RWPE1 (cell line): ENCODE results near the gene ROMO1.
"Not testable (repeated sequence)": the region's sequence is repeated elsewhere in the genome, so short reads cannot be mapped to it uniquely, and the experiment has no call there.

Source experiments
- CTCF ChIA-PET: fragments of 350-600 bp; sonication (Branson Sonifier 250); formaldehyde crosslinking; extraction: SDS; loops from one replicate; lab custom pipeline; 2021; lab: Yijun Ruan, JAX
- POLR2A ChIA-PET: fragments of 400-600 bp; formaldehyde crosslinking; extraction: SDS; loops from one replicate; lab custom pipeline; 2020; ENCODE audit warnings: antibody characterized with exemption; ENCODE audit not compliant: low non-redundant PET; lab: Yijun Ruan, JAX
- DNase-seq: peaks from one replicate; pipeline ENCODE4 v3.0.0; 2012; ENCODE audit warnings: low spot score
- H3K27ac ChIP-seq: fragments of 450-650 bp; 2 replicates; pipeline ENCODE4 v1.5.1; 2017
- TF ChIP-seq, protein P1 (sequence below): fragments of 450-650 bp; conservative IDR thresholded peaks from 2 replicates; pipeline ENCODE4 v1.5.1; 2017; ENCODE audit warnings: low read depth, mild to moderate bottlenecking

ROMO1 gene

GRCh38 chr20:35673884-35674283, 25.3 kb upstream of the ROMO1 start:
- no peak for DNase-seq
- H3K27ac ChIP-seq: no peak overlapping the region
- TF ChIP-seq, protein P1, sequence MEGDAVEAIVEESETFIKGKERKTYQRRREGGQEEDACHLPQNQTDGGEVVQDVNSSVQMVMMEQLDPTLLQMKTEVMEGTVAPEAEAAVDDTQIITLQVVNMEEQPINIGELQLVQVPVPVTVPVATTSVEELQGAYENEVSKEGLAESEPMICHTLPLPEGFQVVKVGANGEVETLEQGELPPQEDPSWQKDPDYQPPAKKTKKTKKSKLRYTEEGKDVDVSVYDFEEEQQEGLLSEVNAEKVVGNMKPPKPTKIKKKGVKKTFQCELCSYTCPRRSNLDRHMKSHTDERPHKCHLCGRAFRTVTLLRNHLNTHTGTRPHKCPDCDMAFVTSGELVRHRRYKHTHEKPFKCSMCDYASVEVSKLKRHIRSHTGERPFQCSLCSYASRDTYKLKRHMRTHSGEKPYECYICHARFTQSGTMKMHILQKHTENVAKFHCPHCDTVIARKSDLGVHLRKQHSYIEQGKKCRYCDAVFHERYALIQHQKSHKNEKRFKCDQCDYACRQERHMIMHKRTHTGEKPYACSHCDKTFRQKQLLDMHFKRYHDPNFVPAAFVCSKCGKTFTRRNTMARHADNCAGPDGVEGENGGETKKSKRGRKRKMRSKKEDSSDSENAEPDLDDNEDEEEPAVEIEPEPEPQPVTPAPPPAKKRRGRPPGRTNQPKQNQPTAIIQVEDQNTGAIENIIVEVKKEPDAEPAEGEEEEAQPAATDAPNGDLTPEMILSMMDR: no peak
- CTCF ChIA-PET: interaction anchor here (0.6 to 1.0 kb wide), 2 partner anchors 13 to 46 kb away, joined by 3 read pairs; no protein-coding TSS in a partner anchor
- POLR2A ChIA-PET: no interaction called here

GRCh38 chr20:35674921-35675320, 24.3 kb upstream of the ROMO1 start:
- no peak for DNase-seq
- TF ChIP-seq, protein P1: no peak
- H3K27ac ChIP-seq: no peak overlapping the region
- POLR2A ChIA-PET: no interaction called here
- CTCF ChIA-PET: no interaction called here

GRCh38 chr20:35680452-35681183, 18.6 kb upstream of the ROMO1 start:
- DNase-seq: no peak
- H3K27ac ChIP-seq: no peak overlapping the region
- TF ChIP-seq, protein P1: no peak
- ChIA-PET CTCF (interaction anchor here (0.6 kb wide), 2 partner anchors 120 to 171 kb away, joined by 3 read pairs; no protein-coding TSS in a partner anchor), POLR2A (no interaction called here)

- CTCF ChIA-PET: no interaction called here
- TF ChIP-seq, protein P1: no peak
Observed at GRCh38 chr20:35681960-35682359, 17.2 kb upstream of the ROMO1 start.

DNA sequence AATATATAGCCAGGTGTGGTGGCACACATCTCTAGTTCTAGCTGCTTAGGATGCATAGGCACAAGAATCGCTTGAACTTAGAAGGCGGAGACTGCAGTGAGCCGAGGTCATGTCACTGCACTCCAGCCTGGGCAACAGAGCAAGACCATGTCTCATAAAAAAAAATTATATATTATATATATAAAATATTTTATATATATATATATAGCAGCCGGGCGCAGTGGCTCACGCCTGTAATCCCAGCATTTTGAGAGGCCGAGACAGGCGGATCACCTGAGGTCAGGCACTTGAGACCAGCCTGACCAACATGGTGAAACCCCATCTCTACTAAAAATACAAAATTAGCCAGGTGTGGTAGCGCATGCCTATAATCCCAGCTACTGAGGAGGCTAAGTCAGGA, 13.8 kb upstream of the ROMO1 start:
- not testable (repeated sequence) for DNase-seq, H3K27ac ChIP-seq
- CTCF ChIA-PET: interaction anchor here (0.6 to 1.5 kb wide), 4 partner anchors 9 to 144 kb away, joined by 4 to 5 read pairs (median 4); no protein-coding TSS in a partner anchor
- POLR2A ChIA-PET: interaction anchor here (0.7 kb wide), 1 partner anchor 143 kb away, joined by 3 read pairs; the partner anchor contains the start of gene ERGIC3

More at GRCh38 chr20:35681960-35682359, 17.2 kb upstream of the ROMO1 start:
- POLR2A ChIA-PET: interaction anchor here (0.6 kb wide), 1 partner anchor 215 kb away, joined by 3 read pairs; no protein-coding TSS in a partner anchor
- no peak overlapping the region for H3K27ac ChIP-seq
- no peak for DNase-seq

DNA sequence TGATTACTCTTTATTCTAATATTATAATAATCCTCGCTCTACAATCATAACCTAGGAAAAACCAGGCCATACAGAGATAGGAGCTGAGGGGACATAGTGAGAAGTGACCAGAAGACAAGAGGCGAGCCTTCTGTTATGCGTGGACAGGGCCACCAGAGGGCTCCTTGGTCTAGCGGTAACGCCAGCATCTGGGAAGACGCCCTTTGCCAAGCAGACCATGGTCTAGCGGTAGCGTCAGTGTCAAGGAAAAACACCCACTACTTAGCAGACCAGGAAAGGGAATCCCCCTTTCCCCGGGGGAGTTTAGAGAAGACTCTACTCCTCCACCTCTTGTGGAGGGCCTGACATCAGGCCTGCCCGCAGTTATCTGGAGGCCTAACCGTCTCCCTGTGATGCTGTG, 12.3 kb upstream of the ROMO1 start:
- DNase-seq, H3K27ac ChIP-seq: not testable (repeated sequence)
- ChIA-PET CTCF (interaction anchor here (0.7 to 0.9 kb wide), 2 partner anchors 13 to 27 kb away, joined by 3 read pairs; no protein-coding TSS in a partner anchor), POLR2A (interaction anchor here (0.6 kb wide), 1 partner anchor 175 kb away, joined by 3 read pairs; no protein-coding TSS in a partner anchor)

DNA sequence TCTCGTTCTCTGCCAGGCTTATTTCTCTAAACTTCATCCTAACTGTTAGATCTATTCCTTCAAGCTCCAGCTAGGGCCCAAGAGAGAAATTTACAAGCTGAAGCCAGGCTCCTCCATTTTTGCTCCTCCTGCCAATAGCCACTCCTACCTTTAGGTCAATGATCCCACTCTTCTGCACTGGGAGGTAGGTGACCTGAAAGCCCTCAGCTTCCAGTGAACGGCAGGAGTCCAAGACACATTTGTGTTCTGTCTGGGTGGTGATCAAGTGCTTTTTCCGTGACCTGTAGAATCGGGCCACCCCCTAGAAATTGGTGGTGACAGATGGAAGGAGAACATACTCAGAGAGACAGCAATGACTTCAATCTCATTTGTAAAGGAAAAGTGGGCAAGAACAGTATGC, 8.9 kb upstream of the ROMO1 start:
- CTCF ChIA-PET: no interaction called here
- no peak for DNase-seq
- no peak overlapping the region for H3K27ac ChIP-seq
- POLR2A ChIA-PET: no interaction called here
- TF ChIP-seq, protein P1: no peak
